Suprapubic skin (tissue), 4 donors: ENCODE measurements around the gene KCTD1.

Source experiments
- CTCF ChIP-seq, 2 donors: fragments of 200-600 bp in 1 of 2; fragments of 450-650 bp in 1 of 2; sonication (generic) in 1 of 2; IDR thresholded peaks; one replicate each; pipeline ENCODE4 v1.5.1; 2016 to 2019; ENCODE audit warnings: antibody characterized with exemption in 2 of 2, mild to moderate bottlenecking in 1 of 2, moderate library complexity in 1 of 2
- POLR2A ChIP-seq, 2 donors: fragments of 450-650 bp; IDR thresholded peaks; one replicate each; pipeline ENCODE4 v1.6.1; 2017; ENCODE audit warnings: antibody characterized with exemption in 2 of 2, mild to moderate bottlenecking in 2 of 2, moderate library complexity in 2 of 2
- POLR2AphosphoS5 ChIP-seq, 3 donors: sonication (generic); formaldehyde crosslinking; IDR thresholded peaks; one replicate each; pipeline ENCODE4 v1.6.1; 2017; ENCODE audit warnings: antibody characterized with exemption in 3 of 3

GRCh38 chr18:26454616-26455015 lies 93.7 kb downstream of the KCTD1 start:
- no peak for TF ChIP-seq CTCF (IDR thresholded peaks at IDR 0.05)
- no peak for TF ChIP-seq POLR2A (IDR thresholded peaks at IDR 0.05)
- no peak for TF ChIP-seq POLR2AphosphoS5 (IDR thresholded peaks at IDR 0.05)
